ENCODE results near the gene DGKI.

DGKI gene

GRCh38 chr7:137846827-137847567 is at the start of gene DGKI:
Gene DGKI, minus strand, starts transcription at chr7:137846974.
- no peak for DNase-seq

GRCh38 chr7:137895301-137896221 is 48.8 kb upstream of the DGKI start:
- DNase-seq, result no peak

DNA sequence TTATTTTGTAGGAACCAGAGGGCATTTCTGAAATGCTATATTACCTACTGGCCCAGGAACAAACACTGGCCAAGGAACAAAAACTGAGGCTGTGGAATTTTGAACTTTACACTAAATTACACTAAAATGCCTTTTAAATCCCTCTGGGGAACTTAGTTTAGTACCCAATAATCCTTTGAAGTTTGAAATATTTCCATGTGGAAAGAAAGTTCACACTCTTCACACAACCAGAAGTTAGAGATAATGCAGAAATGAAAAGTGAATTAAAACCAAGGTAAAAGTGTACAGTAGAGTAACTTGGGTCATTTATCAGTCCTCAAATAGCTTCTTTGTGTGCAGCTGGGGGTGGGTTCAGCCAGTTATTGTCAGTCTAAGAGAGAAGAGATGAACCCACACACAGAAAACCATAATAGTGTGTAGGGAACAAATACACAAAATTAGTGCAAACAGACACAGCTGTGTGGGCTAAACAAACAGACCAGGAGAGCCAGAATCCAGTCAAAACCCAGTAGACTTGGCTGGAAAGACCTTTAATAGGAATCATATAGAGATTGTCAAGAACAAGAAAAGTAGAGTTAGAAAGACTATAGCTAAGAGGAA is 46.5 kb upstream of the DGKI start:
- DNase-seq, result no peak

- DNase-seq, result no peak
These were observed 44.4 kb upstream of the DGKI start for GRCh38 chr7:137891016-137891655.

DNA sequence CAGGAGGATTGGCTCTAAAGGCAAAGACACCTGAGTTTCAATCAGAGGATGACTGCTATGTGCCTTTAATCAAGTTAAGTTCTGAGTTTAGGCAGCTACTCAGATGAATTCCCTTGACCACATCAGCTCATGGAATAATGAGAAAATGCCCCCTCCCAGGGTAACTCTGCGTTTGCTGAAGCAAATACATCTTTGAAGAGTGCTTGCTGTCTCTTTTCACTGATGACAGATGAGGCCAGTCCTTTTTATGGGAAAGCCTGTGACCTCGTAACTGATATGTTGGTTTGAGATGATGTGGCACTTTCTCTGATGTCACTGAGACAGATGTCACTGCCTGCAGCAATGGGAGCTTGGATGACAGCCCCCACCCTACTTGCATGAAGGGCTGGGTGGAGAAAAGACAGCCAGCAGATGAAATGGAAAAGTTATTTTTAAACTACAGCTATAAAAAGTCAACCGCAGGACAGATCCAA is 43.7 kb upstream of the DGKI start:
- DNase-seq, result no peak

DNA sequence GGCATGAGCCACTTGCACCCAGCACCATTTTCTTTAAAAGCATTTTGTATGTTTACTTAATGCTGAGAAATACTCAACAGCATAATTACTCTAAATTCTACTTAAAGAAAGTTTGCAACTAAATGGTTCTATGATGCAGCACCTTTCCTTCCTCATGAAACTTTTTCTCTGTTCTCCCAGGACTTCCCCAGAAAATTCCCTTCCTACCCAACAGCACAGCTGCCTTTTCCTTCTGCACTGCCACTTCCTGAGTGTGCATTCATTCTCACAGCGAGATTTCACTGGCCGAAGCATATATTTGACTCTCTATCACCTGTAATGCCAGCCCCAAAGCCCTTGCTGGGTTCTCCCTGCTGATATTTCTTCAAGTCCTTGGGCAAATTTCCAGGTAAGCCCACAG is 41.5 kb upstream of the DGKI start:
- no peak for DNase-seq

- no peak for DNase-seq
These were observed 40.0 kb upstream of the DGKI start for GRCh38 chr7:137886746-137887145.

DNA sequence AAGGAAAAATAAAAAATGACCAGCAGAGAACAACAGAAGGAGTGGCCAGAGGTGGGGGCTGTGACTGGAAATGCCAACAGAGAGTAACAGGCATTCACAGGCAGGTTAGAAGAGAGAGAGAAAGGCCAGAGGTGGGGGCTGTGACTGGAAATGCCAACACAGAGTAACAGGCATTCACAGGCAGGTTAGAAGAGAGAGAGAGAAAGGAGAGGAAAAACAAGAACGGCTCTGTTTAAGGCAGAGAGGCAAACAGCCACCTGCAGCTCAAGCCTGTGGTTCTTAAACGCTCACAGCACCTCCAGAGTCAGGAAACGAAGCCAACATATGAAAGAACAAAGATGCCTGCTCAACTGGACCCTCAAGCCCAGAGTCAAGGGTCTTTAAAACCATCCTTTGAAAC is 39.5 kb upstream of the DGKI start:
- no peak for DNase-seq

- DNase-seq, result no peak
These were observed 38.9 kb upstream of the DGKI start for GRCh38 chr7:137885678-137886077.

DNA sequence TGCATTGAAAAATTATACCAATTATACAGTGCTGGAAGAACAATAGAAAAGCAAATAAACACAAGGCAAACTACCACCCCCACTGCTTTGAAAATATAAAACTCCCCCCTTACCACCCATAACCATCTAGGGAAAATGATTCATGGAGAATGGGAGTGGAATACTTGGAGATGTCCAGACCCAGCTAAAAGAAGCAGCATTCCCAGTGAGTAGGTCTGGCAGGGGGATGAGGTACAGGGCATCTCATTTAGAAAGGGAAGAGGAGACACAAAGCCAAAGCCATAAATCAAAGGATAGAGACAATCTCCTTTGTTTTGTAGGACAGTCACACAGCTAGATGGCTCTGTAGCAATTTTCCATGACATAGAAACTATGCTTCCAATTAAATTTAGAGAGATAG is 36.0 kb upstream of the DGKI start:
- no peak for DNase-seq

DNA sequence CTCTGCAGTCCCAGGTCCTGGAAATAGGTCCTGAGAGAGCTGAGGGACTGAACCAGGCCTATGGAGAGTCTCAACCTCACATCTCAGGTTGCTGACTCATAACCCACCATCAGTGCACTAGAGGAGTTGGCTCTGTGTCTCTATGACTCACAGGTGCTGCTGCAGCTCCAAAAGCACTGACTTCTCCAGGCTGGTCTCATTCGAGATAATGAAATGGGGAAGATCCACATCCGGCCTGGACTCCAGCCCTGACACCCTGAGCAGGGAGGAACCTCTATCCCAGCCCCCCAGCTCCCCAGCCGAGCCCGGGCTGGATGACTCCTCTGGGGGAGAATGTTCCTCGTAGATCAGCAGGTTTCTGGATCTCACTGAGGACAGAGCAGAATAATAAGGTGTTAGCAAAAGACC is 35.5 kb upstream of the DGKI start:
- DNase-seq, result no peak

GRCh38 chr7:137881607-137882260 is 35.0 kb upstream of the DGKI start:
- DNase-seq, result no peak

- no peak for DNase-seq
These were observed 33.7 kb upstream of the DGKI start for GRCh38 chr7:137880432-137880831.

GRCh38 chr7:137879357-137880158 is 32.8 kb upstream of the DGKI start:
- no peak for DNase-seq

DNA sequence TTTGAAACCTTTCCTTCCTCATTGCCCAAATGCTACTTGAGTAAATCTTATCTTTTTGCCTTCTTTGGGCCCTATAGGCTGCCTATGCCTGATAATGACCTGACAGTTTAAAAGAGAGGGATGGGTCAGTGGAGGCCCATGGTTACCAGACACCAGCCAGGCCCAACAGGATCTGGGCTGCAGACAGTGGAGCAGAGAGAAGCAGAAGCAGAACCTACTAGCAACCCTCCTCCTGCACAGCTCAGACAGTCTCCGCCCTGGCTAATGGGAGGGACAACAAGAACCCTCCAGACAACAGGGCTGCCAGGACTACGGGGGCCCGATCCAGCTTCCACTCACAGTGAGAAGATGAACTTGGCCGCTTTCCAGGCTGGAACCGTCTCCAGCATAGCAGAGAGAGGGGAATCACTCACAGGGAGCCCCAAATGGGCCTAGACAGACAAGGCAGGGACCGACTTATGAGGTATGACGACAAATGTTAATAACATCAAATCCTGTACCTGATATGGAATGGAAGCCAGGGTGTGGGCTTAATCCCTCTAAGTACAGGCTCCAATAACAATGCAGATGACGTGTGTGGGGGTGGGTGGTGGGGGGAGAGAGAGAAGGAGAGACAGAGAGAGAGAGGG is 31.7 kb upstream of the DGKI start:
- DNase-seq, result no peak

GRCh38 chr7:137877027-137877675 is 30.4 kb upstream of the DGKI start:
- no peak for DNase-seq

DNA sequence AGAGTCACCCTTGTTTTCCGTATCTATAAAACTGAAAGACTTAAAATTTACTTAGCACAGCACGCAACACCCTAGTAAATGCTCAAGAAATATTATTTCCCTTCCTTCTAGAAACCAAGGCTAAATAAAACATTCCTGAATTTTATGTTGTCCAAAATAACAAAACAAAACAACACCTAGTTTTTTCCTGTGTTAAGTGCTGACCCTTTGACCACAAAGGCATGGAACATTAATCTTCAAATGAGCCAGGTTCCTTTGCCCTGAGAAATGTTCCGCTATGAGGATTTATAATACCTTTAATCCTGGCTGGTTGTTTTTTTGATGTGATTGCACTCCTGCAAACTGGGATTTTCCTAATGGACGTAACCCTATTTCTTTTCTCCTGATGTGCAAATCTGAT is 29.0 kb upstream of the DGKI start:
- DNase-seq, result no peak

DNA sequence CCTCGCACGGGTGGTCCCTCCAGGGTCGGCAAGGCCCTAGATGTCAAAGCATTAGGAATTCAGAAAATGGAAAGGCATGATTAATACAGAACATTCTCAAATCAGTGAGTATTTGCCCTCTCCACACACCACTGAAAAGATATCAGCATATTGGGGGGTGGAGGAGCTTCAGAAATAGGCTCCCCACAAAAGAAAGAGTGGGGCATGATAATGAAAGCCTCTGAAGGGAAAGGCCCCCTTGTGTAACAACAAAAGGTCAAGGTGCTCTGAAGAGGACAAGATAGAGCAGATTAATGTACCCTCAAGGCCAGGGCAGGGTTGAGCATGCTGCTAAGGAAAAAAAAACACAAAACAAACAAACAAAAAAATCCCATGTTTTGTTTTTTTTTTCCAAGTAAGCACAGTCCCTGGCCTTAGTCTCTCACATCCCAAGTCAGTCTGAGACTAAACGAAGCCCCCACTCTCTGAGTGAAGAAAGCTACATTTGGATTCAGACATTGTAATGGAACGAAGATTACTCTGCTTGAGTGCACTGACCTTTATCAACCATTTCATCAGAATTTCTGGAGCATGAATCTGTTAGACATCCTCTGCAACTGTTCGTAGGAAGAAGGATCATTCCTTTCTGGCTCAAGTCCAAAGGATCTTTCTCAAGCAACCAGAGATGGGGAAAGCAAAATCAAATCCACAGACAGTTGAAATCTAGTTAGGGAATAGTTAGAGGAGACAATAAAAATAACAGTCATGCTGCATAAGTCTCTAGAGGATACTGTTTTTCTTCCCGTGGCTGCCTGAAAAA is 27.4 kb upstream of the DGKI start:
- no peak for DNase-seq

DNA sequence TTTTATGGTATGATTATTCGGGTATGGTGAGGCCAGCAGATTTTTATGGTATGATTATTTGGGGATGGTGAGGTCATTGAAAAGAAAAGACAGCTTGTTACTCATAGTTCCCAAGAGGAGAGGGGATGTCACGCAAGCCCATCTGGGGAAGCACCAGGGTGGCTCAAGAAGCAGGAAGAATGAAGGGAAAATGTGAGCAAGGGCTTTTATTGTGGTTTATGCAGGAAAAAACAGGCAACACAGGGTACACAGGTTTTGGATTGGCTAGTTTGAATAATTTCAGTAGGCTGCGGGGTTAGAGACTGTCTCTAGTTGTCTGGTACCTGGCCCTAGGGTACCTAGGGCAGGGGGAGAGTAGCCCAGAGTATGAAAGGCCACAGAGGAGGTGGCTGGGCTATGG is 26.8 kb upstream of the DGKI start:
- no peak for DNase-seq

Measured in NCI-H1694 (cell line).